Thoracic aorta (tissue), 2 donors: ENCODE results near the gene UBE2D2. TPM values are rescaled to one million over a fixed set of nuclear protein-coding genes. Genes with fewer than 3 reads are reported as not detected.
"Not testable (repeated sequence)": the region's sequence is repeated elsewhere in the genome, so short reads cannot be mapped to it uniquely, and the experiment has no call there.

Experiments used
- ATAC-seq: fragments of 150-250 bp; one replicate; pipeline ENCODE4 v1.8.0; 2017; ENCODE audit warnings: low read depth; ENCODE audit not compliant: insufficient number of reproducible peaks, low FRiP score
- DNase-seq: peaks from one replicate; pipeline ENCODE4 v3.0.0-alpha.2; 2020; ENCODE audit warnings: low spot score
- H3K27ac ChIP-seq, 2 donors: fragments of 200-600 bp; sonication (generic); 1 replicate in 1 of 2; 2 replicates in 1 of 2; pipeline ENCODE4 v1.5.1; 2016; ENCODE audit warnings: mild to moderate bottlenecking in 2 of 2, moderate library complexity in 2 of 2
- H3K27me3 ChIP-seq: fragments of 200-600 bp; sonication (generic); replicated peaks from 2 replicates; pipeline ENCODE4 v1.6.0; 2016; ENCODE audit warnings: mild to moderate bottlenecking; ENCODE audit not compliant: insufficient read depth
- H3K36me3 ChIP-seq: fragments of 200-600 bp; sonication (generic); one replicate; pipeline ENCODE4 v1.5.1; 2016
- H3K4me1 ChIP-seq, 2 donors: fragments of 200-600 bp; sonication (generic); 1 replicate in 1 of 2; 2 replicates in 1 of 2; pipeline versions ENCODE4 v1.5.1 to v1.6.0; 2016; ENCODE audit warnings: low read depth in 2 of 2, mild to moderate bottlenecking in 1 of 2; ENCODE audit not compliant: control insufficient read depth in 1 of 2
- H3K4me3 ChIP-seq: fragments of 200-600 bp; sonication (generic); 2 replicates; pipeline ENCODE4 v1.5.1; 2016; ENCODE audit warnings: mild to moderate bottlenecking
- H3K9me3 ChIP-seq: fragments of 200-600 bp; sonication (generic); 2 replicates; pipeline ENCODE4 v1.5.1; 2016
- total RNA-seq, 2 donors: library from RNA; depleted of rRNA; stranded (reverse); fragments of >200 nt; gene quantifications; one replicate each; pipeline versions ENCODE4 v1.1.0 to v1.2.3, GENCODE V29; 2016
- TF ChIP-seq, protein P1 (sequence below): fragments of 200-600 bp; sonication (generic); IDR thresholded peaks from one replicate; pipeline ENCODE4 v1.5.1; 2019; ENCODE audit warnings: antibody characterized with exemption

UBE2D2 gene
- 10 to 100 TPM; 51.9 to 66.7 TPM for total RNA-seq

DNA sequence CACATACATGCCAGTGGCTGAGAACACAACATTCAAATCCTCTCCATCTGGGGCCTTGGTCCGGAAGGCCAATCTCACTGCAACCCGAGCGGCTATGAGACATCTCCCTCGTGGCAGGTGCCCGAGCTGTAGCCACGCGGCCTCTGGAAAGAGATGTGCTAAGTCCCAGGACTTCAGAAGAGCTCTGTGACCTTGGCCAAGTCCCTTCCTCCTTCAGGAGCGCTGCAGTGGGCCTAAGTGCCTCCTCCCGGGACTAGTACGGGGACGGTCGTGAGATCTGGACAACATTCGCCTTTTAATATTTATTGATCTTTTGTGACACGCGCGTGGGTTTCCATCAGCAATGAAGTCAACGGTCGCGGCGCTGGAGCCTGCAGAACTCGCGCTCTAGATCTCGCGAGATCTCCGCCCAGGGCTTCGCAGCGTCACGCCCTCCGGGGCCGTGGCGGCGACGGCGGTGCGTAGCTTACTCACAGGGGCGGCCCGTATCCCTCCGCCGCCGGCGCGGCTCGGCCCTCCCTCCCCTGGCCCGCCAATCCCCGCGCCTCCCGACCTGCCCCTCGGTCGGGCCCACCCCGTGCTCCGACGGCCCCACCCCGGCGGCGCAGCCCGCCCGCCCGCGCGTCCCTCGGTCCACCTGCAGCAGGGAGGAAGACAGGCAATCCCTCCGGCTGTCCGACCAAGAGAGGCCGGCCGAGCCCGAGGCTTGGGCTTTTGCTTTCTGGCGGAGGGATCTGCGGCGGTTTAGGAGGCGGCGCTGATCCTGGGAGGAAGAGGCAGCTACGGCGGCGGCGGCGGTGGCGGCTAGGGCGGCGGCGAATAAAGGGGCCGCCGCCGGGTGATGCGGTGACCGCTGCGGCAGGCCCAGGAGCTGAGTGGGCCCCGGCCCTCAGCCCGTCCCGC lies at the start of gene UBE2D2:
Gene UBE2D2 (plus strand): TSS at position 588 of the 903 bp plus-strand sequence. CDS start 453 bp downstream, outside the sequence.
- DNase-seq (peak; percentile 87), ATAC-seq (peak; percentile 81)
- TF ChIP-seq, protein P1, sequence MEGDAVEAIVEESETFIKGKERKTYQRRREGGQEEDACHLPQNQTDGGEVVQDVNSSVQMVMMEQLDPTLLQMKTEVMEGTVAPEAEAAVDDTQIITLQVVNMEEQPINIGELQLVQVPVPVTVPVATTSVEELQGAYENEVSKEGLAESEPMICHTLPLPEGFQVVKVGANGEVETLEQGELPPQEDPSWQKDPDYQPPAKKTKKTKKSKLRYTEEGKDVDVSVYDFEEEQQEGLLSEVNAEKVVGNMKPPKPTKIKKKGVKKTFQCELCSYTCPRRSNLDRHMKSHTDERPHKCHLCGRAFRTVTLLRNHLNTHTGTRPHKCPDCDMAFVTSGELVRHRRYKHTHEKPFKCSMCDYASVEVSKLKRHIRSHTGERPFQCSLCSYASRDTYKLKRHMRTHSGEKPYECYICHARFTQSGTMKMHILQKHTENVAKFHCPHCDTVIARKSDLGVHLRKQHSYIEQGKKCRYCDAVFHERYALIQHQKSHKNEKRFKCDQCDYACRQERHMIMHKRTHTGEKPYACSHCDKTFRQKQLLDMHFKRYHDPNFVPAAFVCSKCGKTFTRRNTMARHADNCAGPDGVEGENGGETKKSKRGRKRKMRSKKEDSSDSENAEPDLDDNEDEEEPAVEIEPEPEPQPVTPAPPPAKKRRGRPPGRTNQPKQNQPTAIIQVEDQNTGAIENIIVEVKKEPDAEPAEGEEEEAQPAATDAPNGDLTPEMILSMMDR = no peak
- no peaks in the 10 kb centered on the region for H3K9me3 ChIP-seq
- H3K4me1 ChIP-seq = peaks cover 26 to 46% of the 10 kb centered on the region in 2 donors
- H3K27ac ChIP-seq = peak within 1 kb of the TSS; percentile 90
- H3K36me3 ChIP-seq = no peaks in the 10 kb centered on the region
- peak within 1 kb of the TSS; percentile 80 for H3K4me3 ChIP-seq
- no peaks in the 10 kb centered on the region for H3K27me3 ChIP-seq

DNA sequence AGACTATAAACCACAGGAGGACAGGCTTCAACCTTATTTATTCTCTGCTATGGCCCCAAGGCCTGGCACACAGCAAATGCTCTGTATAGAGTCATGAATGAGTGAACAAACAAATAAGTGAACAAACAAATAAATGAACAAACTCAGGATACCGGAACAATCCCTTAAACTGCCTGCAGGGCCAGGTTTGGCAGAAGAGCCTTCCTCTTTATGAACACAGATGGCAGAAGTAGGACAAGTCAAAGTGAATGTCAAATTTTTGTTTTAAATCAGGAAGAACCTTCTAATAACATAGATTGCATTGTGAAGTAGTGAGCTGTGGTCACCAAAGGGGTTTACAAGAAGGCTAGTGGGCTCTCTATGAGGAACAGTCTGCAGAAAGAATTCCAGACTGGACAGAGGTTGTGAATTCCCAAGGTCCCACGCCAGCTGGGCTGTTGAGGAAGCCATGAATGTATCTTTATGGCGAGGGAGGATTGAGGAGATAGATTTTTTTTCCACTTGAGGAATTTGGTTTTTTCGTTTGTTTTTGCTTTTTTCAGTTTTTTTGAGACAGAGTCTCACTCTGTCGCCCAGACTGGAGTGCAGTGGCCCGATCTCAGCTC lies 48.3 kb upstream of the UBE2D2 start:
- ATAC-seq (no peak), DNase-seq (no peak)
- no peak overlapping the region for H3K27ac ChIP-seq
- H3K4me3 ChIP-seq = no peak overlapping the region
- H3K27me3 ChIP-seq = no peaks in the 10 kb centered on the region
- TF ChIP-seq, protein P1 = no peak
- H3K9me3 ChIP-seq = no peaks in the 10 kb centered on the region
- H3K36me3 ChIP-seq = no peaks in the 10 kb centered on the region
- H3K4me1 ChIP-seq = no peaks in the 10 kb centered on the region

DNA sequence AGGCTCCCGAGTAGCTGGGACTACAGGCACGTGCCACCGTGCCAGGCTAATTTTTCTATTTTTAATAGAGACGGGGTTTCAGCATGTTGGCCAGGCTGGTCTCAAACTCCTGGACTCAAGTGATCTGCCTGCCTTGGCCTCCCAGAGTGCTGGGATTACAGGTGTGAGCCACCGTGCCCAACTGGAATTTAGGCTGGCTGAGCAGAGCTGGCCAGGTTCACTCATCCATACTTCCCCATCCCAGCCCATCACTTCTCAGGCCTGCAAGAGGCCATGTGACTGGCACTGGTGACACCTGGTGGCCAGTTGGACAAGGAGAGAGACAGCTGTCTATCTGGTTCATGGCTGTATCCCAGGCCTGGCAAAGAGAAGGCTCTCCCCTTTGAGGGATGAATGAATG lies 47.7 kb upstream of the UBE2D2 start:
- H3K27ac ChIP-seq, H3K27me3 ChIP-seq, H3K36me3 ChIP-seq, ATAC-seq, H3K4me3 ChIP-seq, H3K4me1 ChIP-seq, H3K9me3 ChIP-seq: not testable (repeated sequence)
- DNase-seq = peak; percentile 54
- TF ChIP-seq, protein P1 = peak; percentile 74

DNA sequence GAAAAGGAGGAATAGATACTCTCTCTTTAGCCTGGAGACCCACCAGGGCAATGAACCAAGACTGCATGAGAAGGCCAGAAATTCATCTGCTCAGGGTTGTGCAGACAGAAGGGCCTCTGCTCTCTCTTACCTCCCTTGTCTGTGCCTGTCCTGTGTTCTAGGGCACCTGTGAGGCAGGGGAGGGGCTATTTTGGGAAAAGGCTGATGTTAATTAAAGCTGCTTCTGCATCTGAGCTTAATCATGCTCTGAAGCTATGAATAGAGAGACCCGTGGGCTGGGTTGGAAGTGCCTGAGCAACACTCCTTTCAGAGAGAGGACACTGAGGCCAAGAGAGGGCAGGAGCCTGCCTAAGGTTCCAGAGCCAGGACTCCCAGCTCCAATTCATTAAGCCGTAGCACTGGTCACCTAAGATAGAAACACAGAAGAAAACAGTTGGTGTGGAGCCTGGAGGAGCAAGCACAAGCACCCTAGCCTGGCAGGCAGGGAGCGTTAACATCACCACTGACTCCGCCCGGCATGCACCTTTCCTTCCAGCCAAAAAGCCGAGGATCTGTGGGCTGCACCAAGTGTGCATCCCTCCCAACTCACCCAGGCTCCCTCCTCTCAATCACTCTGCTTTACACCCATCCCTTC lies 47.2 kb upstream of the UBE2D2 start:
- Histone ChIP-seq H3K9me3 (no peaks in the 10 kb centered on the region), H3K27me3 (no peaks in the 10 kb centered on the region), H3K4me3 (no peak overlapping the region), H3K27ac (no peak overlapping the region), H3K4me1 (peaks cover 0 to 5% of the 10 kb centered on the region in 2 donors), H3K36me3 (no peaks in the 10 kb centered on the region)
- no peak for ATAC-seq
- DNase-seq = no peak
- TF ChIP-seq, protein P1 = peak; percentile 4

DNA sequence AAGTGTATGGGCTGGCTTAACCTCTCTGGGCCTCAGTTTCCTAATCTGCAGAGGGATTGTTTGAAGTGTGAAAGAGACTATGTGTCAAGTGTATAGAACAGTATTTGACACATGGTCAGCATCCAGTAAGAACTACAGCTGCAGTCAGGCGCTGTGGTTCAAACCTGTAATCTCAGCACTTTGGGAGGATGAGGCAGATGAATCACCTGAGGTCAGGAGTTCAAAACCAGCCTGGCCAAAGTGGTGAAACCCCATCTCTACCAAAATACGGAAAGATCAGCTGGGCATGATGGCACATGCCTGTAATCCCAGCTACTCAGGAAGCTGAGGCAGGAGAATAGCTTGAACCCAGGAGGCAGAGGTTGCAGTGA lies 46.7 kb upstream of the UBE2D2 start:
- no peak for DNase-seq
- ATAC-seq = no peak

More for the DNA sequence above, 46.7 kb upstream of the UBE2D2 start:
- Histone ChIP-seq H3K4me1 (peaks cover 0 to 5% of the 10 kb centered on the region in 2 donors), H3K4me3 (no peak overlapping the region), H3K27me3 (no peaks in the 10 kb centered on the region), H3K36me3 (no peaks in the 10 kb centered on the region), H3K27ac (no peak overlapping the region), H3K9me3 (no peaks in the 10 kb centered on the region)
- TF ChIP-seq, protein P1 = no peak
